WTC11 (cell line): ENCODE results near the gene FNDC3B. TPM values are rescaled to one million over a fixed set of nuclear protein-coding genes. Genes with fewer than 3 reads are reported as not detected.
"Not testable (repeated sequence)": the region's sequence is repeated elsewhere in the genome, so short reads cannot be mapped to it uniquely, and the experiment has no call there.

ENCODE experiments used
- ATAC-seq: fragments of 200-7000 bp; cut with Tn5 transposase; 2 replicates; pipeline ENCODE4 v1.10.0; 2021; ENCODE audit warnings: mild to moderate bottlenecking, moderate library complexity
- CTCF ChIA-PET: fragments of 300-600 bp; sonication (Branson Sonifier 250); formaldehyde crosslinking; loops from one replicate; lab custom pipeline; 2021; ENCODE audit warnings: antibody characterized with exemption; lab: Charles Lee
- POLR2A ChIA-PET: fragments of 350-600 bp; sonication (Branson Sonifier 250); formaldehyde crosslinking; loops from one replicate; lab custom pipeline; 2021; ENCODE audit warnings: antibody characterized with exemption; lab: Charles Lee
- DNase-seq: peaks from one replicate; pipeline ENCODE4 v3.0.0; 2021; ENCODE audit warnings: low spot score
- H3K27ac Mint-ChIP-seq: 2 replicates; pipeline ENCODE4 v1.8.0; 2021; ENCODE audit warnings: mixed read lengths
- H3K27me3 Mint-ChIP-seq: 2 replicates; pipeline ENCODE4 v1.8.0; 2021; ENCODE audit warnings: low read depth, mild to moderate bottlenecking, moderate library complexity, mixed read lengths
- H3K36me3 Mint-ChIP-seq: 2 replicates; pipeline ENCODE4 v1.8.0; 2021; ENCODE audit warnings: mixed read lengths
- H3K4me1 Mint-ChIP-seq: 2 replicates; pipeline ENCODE4 v1.8.0; 2022; ENCODE audit warnings: mixed read lengths
- H3K4me3 Mint-ChIP-seq: 2 replicates; pipeline ENCODE4 v1.8.0; 2021; ENCODE audit warnings: mild to moderate bottlenecking, moderate library complexity, mixed read lengths
- H3K9me3 Mint-ChIP-seq: 2 replicates; pipeline ENCODE4 v1.8.0; 2021; ENCODE audit warnings: mixed read lengths
- CBFB ChIP-seq: sonication (generic); formaldehyde crosslinking; IDR thresholded peaks from 2 replicates; pipeline ENCODE4 v1.8.1; 2022; ENCODE audit warnings: mild to moderate bottlenecking, low read depth, missing genetic modification reagents
- CREB1 ChIP-seq: sonication (generic); formaldehyde crosslinking; IDR thresholded peaks from 2 replicates; pipeline ENCODE4 v1.8.0; 2023; ENCODE audit warnings: mild to moderate bottlenecking, missing genetic modification reagents
- CREM ChIP-seq: sonication (generic); formaldehyde crosslinking; IDR thresholded peaks from 2 replicates; pipeline ENCODE4 v1.8.1; 2022; ENCODE audit warnings: mild to moderate bottlenecking, missing genetic modification reagents, moderate library complexity
- E2F1 ChIP-seq: sonication (generic); formaldehyde crosslinking; IDR thresholded peaks from 2 replicates; pipeline ENCODE4 v1.8.0; 2022; ENCODE audit warnings: mild to moderate bottlenecking, missing genetic modification reagents
- EMX1 ChIP-seq: fragments of 250-450 bp; sonication (Bioruptor Pico); IDR thresholded peaks from 2 replicates; pipeline ENCODE4 v1.8.0; 2021; ENCODE audit warnings: mild to moderate bottlenecking
- ESRRA ChIP-seq: sonication (generic); formaldehyde crosslinking; IDR thresholded peaks from 2 replicates; pipeline ENCODE4 v1.8.1; 2022; ENCODE audit warnings: mild to moderate bottlenecking, missing genetic modification reagents, borderline replicate concordance
- ETV6 ChIP-seq: sonication (generic); formaldehyde crosslinking; IDR thresholded peaks from 2 replicates; pipeline ENCODE4 v1.8.1; 2022; ENCODE audit warnings: mild to moderate bottlenecking, missing genetic modification reagents
- FOXJ3 ChIP-seq: sonication (generic); formaldehyde crosslinking; IDR thresholded peaks from 2 replicates; pipeline ENCODE4 v1.9.0; 2021; ENCODE audit warnings: missing genetic modification reagents, mild to moderate bottlenecking, borderline replicate concordance
- FOXP1 ChIP-seq: sonication (generic); formaldehyde crosslinking; IDR thresholded peaks from 2 replicates; pipeline ENCODE4 v1.8.0; 2022; ENCODE audit warnings: missing genetic modification reagents, mild to moderate bottlenecking, moderate library complexity, borderline replicate concordance
- GTF2I ChIP-seq: fragments of 250-450 bp; sonication (Bioruptor Pico); conservative IDR thresholded peaks from 2 replicates; pipeline ENCODE4 v1.4.0; 2021; ENCODE audit warnings: mild to moderate bottlenecking
- HMGA2 ChIP-seq: fragments of 250-450 bp; sonication (Bioruptor Pico); IDR thresholded peaks from 2 replicates; pipeline ENCODE4 v1.4.0; 2021; ENCODE audit warnings: mild to moderate bottlenecking, moderate library complexity
- MAX ChIP-seq: sonication (generic); formaldehyde crosslinking; IDR thresholded peaks from 2 replicates; pipeline ENCODE4 v1.8.0; 2022; ENCODE audit warnings: mild to moderate bottlenecking, missing genetic modification reagents
- MLX ChIP-seq: sonication (generic); formaldehyde crosslinking; IDR thresholded peaks from 2 replicates; pipeline ENCODE4 v1.8.1; 2023; ENCODE audit warnings: mild to moderate bottlenecking, missing genetic modification reagents, moderate library complexity
- NFYB ChIP-seq: sonication (generic); formaldehyde crosslinking; conservative IDR thresholded peaks from 2 replicates; pipeline ENCODE4 v1.8.0; 2022; ENCODE audit warnings: low read depth, missing genetic modification reagents
- NR1H2 ChIP-seq: sonication (generic); formaldehyde crosslinking; IDR thresholded peaks from 2 replicates; pipeline ENCODE4 v1.9.0; 2021; ENCODE audit warnings: mild to moderate bottlenecking, moderate library complexity, missing genetic modification reagents
- NR2C2 ChIP-seq: sonication (generic); formaldehyde crosslinking; IDR thresholded peaks from 2 replicates; pipeline ENCODE4 v1.8.0; 2022; ENCODE audit warnings: mild to moderate bottlenecking, missing genetic modification reagents
- PRRX2 ChIP-seq: fragments of 250-450 bp; sonication (Bioruptor Pico); IDR thresholded peaks from 2 replicates; pipeline ENCODE4 v1.8.0; 2021; ENCODE audit warnings: mild to moderate bottlenecking
- SMAD3 ChIP-seq: sonication (generic); formaldehyde crosslinking; IDR thresholded peaks from 2 replicates; pipeline ENCODE4 v1.8.0; 2022; ENCODE audit warnings: missing genetic modification reagents, mild to moderate bottlenecking, borderline replicate concordance
- TEAD4 ChIP-seq: sonication (generic); formaldehyde crosslinking; IDR thresholded peaks from 2 replicates; pipeline ENCODE4 v1.8.0; 2022; ENCODE audit warnings: mild to moderate bottlenecking, missing genetic modification reagents
- ZBTB21 ChIP-seq: sonication (generic); formaldehyde crosslinking; IDR thresholded peaks from 2 replicates; pipeline ENCODE4 v1.8.1; 2023; ENCODE audit warnings: mild to moderate bottlenecking, missing genetic modification reagents, borderline replicate concordance
- ZBTB43 ChIP-seq: sonication (generic); formaldehyde crosslinking; IDR thresholded peaks from 2 replicates; pipeline ENCODE4 v1.8.1; 2023; ENCODE audit warnings: mild to moderate bottlenecking, missing genetic modification reagents
- ZNF138 ChIP-seq: sonication (generic); formaldehyde crosslinking; conservative IDR thresholded peaks from 2 replicates; pipeline ENCODE4 v1.8.1; 2022; ENCODE audit warnings: mild to moderate bottlenecking, moderate library complexity, missing genetic modification reagents
- ZNF232 ChIP-seq: sonication (generic); formaldehyde crosslinking; IDR thresholded peaks from 2 replicates; pipeline ENCODE4 v1.8.0; 2022; ENCODE audit warnings: mild to moderate bottlenecking, missing genetic modification reagents
- ZNF317 ChIP-seq: sonication (generic); formaldehyde crosslinking; IDR thresholded peaks from 2 replicates; pipeline ENCODE4 v1.8.1; 2023; ENCODE audit warnings: low read depth, mild to moderate bottlenecking, moderate library complexity, missing genetic modification reagents, borderline replicate concordance
- ZNF671 ChIP-seq: fragments of 250-450 bp; sonication (Bioruptor Pico); IDR thresholded peaks from 2 replicates; pipeline ENCODE4 v1.8.0; 2021; ENCODE audit warnings: mild to moderate bottlenecking
- ZSCAN18 ChIP-seq: fragments of 250-450 bp; sonication (Bioruptor Pico); IDR thresholded peaks from 2 replicates; pipeline ENCODE4 v2.1.2; 2022; ENCODE audit warnings: mild to moderate bottlenecking, moderate library complexity
- total RNA-seq: library from RNA; stranded (reverse); gene quantifications from 3 replicates; pipeline ENCODE4 v1.2.3, GENCODE V29; 2021
- TF ChIP-seq, protein P1 (sequence below): fragments of 250-450 bp; sonication (Bioruptor Pico); IDR thresholded peaks from 2 replicates; pipeline ENCODE4 v1.9.0; 2021; ENCODE audit warnings: moderate library complexity, mild to moderate bottlenecking, inconsistent platforms, borderline replicate concordance
- TF ChIP-seq, protein P2 (sequence below): fragments of 200-600 bp; IDR thresholded peaks from 2 replicates; pipeline ENCODE4 v1.8.0; 2022; ENCODE audit warnings: antibody characterized with exemption
- TF ChIP-seq, protein P3 (sequence below): sonication (generic); formaldehyde crosslinking; IDR thresholded peaks from 2 replicates; pipeline ENCODE4 v1.8.0; 2022; ENCODE audit warnings: mild to moderate bottlenecking, missing genetic modification reagents
- TF ChIP-seq, protein P4 (sequence below): sonication (generic); formaldehyde crosslinking; IDR thresholded peaks from 2 replicates; pipeline ENCODE4 v1.8.1; 2023; ENCODE audit warnings: mild to moderate bottlenecking, missing genetic modification reagents

FNDC3B gene
- total RNA-seq, 1 experiment from 2014 or later: 42.8 TPM

DNA sequence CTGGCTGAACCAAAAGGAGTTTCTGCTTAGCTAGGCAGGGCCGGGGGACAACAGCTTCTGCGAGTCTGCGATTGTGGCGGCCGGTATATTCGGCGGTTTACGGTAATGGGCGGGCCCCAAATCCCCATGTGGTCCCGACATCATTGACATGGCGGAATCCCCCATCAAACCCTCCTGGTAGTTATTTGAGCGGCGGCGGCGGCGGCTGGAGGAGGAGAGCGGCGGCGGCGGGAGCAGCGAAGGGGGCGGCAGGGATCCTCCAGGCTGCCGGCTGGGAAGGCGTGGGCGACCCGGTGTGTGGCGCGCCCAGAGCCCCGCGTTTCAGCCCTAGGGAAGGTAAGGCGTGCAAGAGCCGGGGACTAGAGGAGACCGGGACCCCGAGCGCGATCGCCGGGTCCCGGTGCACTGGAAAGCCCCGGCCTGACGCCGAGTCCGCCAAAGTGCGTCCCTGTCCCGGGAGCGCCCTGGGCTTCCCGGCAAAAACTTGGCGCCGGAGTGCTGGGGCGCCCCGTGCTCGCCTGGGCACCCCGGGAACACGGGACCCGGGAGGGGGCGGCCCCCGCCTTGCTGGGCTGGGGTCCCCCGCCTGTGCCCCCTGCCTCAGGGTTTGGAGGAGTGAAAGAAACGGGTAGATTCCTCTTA, at the start of gene FNDC3B (continued):
- TF ChIP-seq MAX (CRISPR knock-in tag) (no peak), ZNF671 (no peak), CREB1 (CRISPR knock-in tag) (no peak), ESRRA (CRISPR knock-in tag) (no peak), CREM (0 out of 2 replicates have a peak, but pooled peaks have one; percentile 42), NR2C2 (no peak), ZBTB21 (CRISPR knock-in tag) (no peak), FOXP1 (CRISPR knock-in tag) (peak; percentile 58; the same call in 1 of the 2 replicates), CBFB (0 out of 2 replicates have a peak, but pooled peaks have one; percentile 28), FOXJ3 (no peak), E2F1 (CRISPR knock-in tag) (no peak), MLX (CRISPR knock-in tag) (no peak), EMX1 (no peak), ZNF232 (CRISPR knock-in tag) (no peak), NR1H2 (CRISPR knock-in tag) (no peak), ZSCAN18 (no peak), TEAD4 (CRISPR knock-in tag) (no peak), ZNF138 (CRISPR knock-in tag) (no peak), ZNF317 (CRISPR knock-in tag) (no peak), SMAD3 (CRISPR knock-in tag) (peak; percentile 38; the same call in 1 of the 2 replicates), ETV6 (0 out of 2 replicates have a peak, but pooled peaks have one; percentile 41), PRRX2 (CRISPR knock-in tag) (no peak), NFYB (CRISPR knock-in tag) (no peak), ZBTB43 (CRISPR knock-in tag) (peak; percentile 63; the same call in 1 of the 2 replicates), HMGA2 (CRISPR knock-in tag) (no peak), GTF2I (CRISPR knock-in tag) (no peak)
- TF ChIP-seq, protein P1, sequence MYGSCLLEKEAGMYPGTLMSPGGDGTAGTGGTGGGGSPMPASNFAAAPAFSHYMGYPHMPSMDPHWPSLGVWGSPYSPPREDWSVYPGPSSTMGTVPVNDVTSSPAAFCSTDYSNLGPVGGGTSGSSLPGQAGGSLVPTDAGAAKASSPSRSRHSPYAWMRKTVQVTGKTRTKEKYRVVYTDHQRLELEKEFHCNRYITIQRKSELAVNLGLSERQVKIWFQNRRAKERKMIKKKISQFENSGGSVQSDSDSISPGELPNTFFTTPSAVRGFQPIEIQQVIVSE (CRISPR knock-in tag): no peak
- TF ChIP-seq, protein P2, sequence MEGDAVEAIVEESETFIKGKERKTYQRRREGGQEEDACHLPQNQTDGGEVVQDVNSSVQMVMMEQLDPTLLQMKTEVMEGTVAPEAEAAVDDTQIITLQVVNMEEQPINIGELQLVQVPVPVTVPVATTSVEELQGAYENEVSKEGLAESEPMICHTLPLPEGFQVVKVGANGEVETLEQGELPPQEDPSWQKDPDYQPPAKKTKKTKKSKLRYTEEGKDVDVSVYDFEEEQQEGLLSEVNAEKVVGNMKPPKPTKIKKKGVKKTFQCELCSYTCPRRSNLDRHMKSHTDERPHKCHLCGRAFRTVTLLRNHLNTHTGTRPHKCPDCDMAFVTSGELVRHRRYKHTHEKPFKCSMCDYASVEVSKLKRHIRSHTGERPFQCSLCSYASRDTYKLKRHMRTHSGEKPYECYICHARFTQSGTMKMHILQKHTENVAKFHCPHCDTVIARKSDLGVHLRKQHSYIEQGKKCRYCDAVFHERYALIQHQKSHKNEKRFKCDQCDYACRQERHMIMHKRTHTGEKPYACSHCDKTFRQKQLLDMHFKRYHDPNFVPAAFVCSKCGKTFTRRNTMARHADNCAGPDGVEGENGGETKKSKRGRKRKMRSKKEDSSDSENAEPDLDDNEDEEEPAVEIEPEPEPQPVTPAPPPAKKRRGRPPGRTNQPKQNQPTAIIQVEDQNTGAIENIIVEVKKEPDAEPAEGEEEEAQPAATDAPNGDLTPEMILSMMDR: no peak
- TF ChIP-seq, protein P3, sequence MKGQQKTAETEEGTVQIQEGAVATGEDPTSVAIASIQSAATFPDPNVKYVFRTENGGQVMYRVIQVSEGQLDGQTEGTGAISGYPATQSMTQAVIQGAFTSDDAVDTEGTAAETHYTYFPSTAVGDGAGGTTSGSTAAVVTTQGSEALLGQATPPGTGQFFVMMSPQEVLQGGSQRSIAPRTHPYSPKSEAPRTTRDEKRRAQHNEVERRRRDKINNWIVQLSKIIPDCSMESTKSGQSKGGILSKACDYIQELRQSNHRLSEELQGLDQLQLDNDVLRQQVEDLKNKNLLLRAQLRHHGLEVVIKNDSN (CRISPR knock-in tag): peak; percentile 59; the same call in 1 of the 2 replicates
- TF ChIP-seq, protein P4, sequence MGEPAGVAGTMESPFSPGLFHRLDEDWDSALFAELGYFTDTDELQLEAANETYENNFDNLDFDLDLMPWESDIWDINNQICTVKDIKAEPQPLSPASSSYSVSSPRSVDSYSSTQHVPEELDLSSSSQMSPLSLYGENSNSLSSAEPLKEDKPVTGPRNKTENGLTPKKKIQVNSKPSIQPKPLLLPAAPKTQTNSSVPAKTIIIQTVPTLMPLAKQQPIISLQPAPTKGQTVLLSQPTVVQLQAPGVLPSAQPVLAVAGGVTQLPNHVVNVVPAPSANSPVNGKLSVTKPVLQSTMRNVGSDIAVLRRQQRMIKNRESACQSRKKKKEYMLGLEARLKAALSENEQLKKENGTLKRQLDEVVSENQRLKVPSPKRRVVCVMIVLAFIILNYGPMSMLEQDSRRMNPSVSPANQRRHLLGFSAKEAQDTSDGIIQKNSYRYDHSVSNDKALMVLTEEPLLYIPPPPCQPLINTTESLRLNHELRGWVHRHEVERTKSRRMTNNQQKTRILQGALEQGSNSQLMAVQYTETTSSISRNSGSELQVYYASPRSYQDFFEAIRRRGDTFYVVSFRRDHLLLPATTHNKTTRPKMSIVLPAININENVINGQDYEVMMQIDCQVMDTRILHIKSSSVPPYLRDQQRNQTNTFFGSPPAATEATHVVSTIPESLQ (CRISPR knock-in tag): no peak

DNA sequence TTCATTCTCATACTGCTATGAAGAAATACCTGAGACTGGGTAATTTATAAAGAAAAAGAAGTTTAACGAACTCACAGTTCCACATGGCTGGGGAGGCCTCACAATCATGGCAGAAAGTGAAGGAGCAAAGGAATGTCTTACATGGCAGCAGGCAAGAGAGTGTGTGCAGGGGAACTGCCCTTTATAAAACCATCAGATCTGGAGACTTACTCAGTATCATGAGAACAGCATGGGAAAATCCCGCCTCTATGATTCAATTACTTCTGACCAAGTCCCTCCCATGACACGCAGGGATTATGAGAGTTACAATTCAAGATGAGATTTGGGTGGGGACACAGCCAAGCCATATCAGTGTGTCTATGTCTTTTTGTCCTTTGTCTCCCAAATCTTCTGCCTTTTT, 49.1 kb upstream of the FNDC3B start:
- CTCF ChIA-PET, H3K4me1 Mint-ChIP-seq, H3K27me3 Mint-ChIP-seq: not testable (repeated sequence)

More for the DNA sequence above, 49.1 kb upstream of the FNDC3B start:
- ATAC-seq, POLR2A ChIA-PET, H3K4me3 Mint-ChIP-seq, H3K36me3 Mint-ChIP-seq, H3K9me3 Mint-ChIP-seq, DNase-seq, H3K27ac Mint-ChIP-seq: not testable (repeated sequence)
